GM18507 (cell line): Measurements from ENCODE around the gene ETS1.

Experiments used
- DNase-seq: peaks from one replicate; pipeline ENCODE4 v3.0.0; 2011; ENCODE audit warnings: low read depth; ENCODE audit not compliant: insufficient read length; ENCODE audit errors: extremely low spot score
- FAIRE-seq: peaks from 2 replicates; lab custom pipeline; 2011; peaks lifted over from hg19 to GRCh38; lab: Jason Lieb, UNC

Gene ETS1

DNA sequence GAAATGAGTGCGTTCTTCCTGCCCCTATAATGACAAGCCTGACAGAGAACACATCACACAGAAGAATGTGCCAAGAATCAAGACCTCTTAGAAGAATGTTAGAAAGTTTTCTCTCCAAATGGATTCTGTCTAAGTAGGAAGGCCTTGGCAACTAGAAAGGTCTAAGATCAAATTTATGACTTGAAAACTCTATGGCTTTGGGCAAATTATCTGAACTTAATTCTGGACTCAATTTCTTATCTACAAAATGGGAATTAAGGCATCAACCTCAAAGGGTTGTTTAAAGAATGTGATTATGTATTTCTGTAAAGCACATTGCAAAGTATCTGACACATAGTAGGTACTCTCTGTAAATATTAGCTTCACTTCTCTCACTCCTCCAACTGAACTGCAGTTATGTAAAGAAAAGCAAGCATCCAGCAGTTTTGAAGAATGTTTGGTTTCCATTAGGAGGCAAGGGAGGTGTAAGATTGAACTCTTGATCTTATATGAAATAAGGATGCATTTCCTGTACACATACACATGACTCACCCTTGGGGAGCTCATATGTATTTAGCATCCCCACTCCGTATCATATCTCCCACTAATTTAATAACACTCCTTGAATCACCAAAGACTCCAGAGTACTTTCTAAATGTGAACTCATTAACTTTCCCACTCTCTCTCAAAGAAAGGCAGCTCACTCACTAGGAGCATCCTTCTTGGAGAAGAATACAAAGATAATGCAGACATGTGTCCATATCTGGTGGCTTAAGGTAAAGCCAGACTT lies 77.6 kb downstream of the ETS1 start:
- no peak for DNase-seq
- FAIRE-seq, result no peak

DNA sequence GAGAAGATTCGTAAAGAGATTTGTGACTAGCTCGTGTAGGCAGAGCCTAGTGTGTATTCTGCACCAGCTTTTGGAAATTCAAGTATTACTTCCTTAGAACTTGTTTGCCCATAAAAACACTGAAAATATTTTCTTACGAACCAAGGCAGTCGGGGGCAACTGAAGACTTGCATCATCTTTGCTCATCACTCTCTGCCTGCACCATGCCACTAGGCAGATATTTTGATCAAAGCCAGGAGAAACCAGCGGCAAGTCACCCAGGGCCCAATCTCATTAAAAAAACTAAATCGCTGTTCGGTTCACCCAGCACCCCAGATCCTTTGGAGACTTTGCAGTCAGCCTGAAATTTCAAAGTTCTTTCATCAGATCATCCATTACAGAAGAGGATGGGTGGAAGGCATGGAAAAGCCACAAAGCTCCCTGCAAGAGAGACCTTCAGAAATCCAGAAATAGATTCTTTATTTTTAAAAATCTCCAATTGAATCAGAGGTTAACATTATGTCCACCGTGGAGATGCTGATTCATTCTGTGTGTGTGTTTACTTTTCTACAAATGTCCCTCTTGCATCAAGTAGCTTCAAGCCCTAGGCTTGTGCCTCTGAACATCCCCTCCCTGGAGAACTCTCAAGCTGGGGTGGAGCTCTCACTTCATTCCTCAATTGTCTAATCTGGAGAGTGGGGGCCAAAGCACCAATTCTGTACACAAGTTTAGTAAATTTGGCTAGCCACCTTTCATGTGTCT lies 78.4 kb downstream of the ETS1 start:
- FAIRE-seq, result no peak
- DNase-seq, result no peak

- DNase-seq, result no peak
- FAIRE-seq, result no peak
These were observed 79.4 kb downstream of the ETS1 start for GRCh38 chr11:128507936-128508335.

GRCh38 chr11:128506999-128507611 lies 80.3 kb downstream of the ETS1 start:
- FAIRE-seq, result no peak
- no peak for DNase-seq

DNA sequence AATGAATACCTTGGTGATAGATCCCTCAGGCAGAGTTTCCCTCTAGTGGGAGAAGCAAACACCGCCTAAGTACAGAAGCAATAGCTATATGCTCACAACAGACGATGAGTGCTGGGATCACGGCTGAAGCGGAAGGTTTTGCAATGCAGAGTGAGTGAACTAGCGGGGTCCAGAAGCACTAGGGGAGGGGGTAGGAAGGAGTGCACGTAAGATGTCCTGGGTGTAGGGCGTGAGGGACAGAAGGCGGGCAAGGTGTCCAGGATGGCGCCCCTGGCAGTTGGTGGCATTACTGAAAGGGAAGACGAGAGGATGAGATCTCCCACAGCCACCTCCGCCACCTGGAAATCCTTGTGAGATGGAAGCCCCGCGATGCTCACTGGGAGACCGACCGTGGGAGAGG lies 81.0 kb downstream of the ETS1 start:
- FAIRE-seq, result no peak
- DNase-seq, result no peak

DNA sequence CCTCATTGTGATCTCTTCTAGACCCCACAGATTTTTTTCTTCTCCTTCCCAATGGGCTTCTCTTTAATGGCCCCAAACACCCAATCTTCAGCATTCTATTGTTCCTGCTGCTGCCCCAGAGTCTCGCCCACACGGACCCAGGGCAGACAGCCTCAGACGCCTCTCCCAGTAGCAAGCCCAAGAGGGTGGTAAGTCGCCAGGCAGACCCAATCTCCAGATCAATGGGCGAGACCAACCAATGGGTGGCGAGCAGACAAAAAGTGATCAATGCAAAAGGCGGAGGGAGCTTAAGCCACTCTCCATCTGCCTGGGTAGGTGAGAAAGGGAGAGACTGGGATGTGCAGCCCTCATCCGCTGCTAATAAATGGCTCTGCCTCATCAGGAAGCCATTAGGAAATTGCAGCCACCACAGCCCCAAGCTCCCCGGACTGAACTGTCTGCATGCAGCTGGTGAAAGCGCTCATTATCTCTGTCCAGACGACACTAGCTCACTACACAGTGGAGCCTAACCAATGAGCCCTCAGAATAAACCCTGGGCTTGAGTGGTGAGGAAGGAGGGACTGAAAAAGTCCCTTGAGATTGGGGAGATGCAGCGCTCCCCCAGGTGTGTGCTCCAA lies 81.8 kb downstream of the ETS1 start:
- FAIRE-seq, result no peak

GRCh38 chr11:128504486-128504885 lies 82.9 kb downstream of the ETS1 start:
- FAIRE-seq (no peak), DNase-seq (no peak)

More for the DNA sequence above, 81.8 kb downstream of the ETS1 start:
- DNase-seq, result no peak

DNA sequence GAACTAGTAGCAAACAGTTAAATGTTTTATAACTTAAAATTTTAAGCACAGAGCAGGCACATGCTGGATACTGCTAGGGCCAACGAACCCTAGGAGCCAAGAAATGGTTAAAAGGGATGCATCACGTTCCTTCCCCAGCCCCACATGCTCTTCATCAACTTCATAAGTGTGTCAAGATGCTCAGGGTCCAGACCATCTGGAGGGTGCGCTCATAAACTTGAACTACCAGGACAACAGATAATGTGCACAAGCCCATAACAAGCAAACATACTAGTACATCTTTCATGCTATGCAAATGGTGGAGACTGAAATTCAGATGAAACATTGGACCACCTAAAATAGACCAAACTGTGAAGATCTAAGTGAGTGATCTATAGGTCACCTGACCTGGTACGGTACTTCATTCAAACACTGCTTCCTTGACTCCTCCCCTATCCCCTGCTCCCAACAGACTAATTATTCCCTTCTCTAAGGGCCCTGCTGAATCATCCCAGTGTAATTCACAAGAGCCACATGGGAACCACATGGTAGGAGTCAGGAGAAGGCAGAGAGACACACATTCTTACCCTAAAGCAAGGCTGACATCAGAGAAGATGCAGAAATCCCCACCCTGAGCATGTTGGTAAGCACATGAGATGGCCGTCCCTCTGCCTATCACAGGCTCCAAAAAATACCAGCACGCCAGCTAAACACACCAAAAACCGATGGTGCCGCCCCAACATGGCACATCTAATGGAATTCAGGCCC lies 83.9 kb downstream of the ETS1 start:
- FAIRE-seq (no peak), DNase-seq (no peak)

DNA sequence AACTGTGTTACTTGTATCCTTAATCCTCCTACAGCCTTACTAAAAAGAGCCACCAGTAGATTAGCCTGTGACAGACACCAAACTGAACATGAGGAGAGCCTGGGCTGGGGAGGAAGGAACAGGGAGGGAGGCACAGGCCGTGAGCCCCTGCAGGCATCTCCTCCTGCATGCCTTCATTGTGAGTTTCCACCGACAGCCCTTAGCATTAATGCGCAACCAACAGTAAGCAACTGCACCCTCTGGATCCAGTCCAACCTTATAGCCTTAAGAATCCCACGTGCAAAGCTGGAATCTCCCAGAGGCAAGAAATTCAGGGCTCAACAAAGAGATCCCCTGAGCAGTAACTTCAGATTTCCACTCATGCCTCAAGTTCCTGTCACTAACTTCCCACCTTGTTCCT lies 84.6 kb downstream of the ETS1 start:
- FAIRE-seq (no peak), DNase-seq (no peak)

DNA sequence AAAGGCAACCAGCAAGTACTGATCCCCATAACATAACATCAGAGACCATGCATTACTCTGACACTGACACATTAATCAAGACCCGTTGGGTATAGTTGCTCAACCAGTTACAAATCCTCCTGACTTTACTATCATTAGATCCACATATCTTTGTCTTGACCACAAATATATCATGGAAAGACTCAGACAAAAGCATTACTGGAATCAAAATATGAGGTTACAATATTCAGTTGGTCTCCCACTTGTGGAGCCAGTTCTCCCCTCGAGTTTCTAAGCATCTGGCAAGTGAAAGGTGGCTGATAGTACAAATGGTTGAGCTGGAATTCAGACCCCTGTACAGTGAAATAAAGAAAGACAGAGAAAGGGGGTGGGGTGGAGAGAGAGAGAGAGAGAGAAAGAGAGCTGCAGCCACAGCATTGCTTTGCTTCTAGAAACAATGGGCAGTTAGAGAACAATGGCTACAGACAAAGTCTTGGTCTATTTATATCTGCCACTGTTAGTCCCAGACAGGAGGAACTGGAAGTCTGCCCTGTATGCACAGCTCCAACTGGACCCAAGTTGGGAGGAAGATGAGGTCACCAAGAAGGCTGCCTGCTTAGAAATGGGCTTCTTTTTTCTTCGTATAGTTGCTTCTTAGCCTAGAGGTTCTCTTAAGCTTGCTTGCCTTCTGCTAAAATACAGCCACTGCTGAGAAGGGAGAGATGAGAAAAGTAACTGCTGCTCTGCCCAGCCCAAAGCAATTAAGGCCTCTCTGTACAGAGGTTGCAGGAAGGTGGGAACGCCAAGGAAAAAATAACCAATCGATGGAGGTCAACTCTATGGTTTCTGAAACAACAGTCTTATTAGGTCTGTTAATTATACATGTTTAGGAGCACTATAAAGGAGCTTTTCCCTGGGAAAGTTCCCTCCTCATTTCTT lies 85.5 kb downstream of the ETS1 start:
- FAIRE-seq, result no peak
- DNase-seq, result no peak

- no peak for FAIRE-seq
- no peak for DNase-seq
These were observed 86.3 kb downstream of the ETS1 start for GRCh38 chr11:128501008-128501407.

- FAIRE-seq (no peak), DNase-seq (no peak)
These were observed 86.9 kb downstream of the ETS1 start for GRCh38 chr11:128500493-128500892.

DNA sequence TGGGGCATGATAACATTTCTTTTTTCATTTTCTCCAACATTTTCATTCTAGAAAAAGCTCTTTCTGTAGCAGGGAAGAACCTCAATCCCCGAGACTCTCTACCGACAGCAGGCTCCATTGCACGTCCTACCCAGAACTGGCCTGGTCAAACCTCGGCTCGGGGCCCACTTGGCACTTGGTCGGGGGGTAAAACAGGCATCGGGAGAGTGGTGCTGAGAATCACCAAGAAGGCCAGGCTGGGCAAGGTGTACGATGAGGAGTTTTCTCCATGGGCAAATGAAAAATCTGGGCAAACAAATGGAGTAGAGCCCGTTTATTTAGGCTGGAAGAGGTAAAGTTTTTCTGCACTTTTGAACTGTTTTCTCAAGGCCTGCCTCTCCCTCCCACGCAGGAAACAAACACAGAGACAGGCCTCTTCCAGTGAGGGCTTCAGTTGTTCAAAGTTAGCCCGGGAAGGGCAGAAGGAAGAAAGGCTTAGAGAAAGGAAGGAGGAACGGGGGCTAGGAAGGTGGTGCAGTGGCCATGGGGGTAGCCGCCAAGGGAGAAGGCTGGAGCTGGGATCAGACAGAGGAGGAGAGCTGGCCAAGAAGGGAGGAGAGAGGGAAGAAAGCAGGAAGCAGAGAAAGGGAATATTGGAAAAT lies 87.6 kb downstream of the ETS1 start:
- no peak for DNase-seq
- no peak for FAIRE-seq

DNA sequence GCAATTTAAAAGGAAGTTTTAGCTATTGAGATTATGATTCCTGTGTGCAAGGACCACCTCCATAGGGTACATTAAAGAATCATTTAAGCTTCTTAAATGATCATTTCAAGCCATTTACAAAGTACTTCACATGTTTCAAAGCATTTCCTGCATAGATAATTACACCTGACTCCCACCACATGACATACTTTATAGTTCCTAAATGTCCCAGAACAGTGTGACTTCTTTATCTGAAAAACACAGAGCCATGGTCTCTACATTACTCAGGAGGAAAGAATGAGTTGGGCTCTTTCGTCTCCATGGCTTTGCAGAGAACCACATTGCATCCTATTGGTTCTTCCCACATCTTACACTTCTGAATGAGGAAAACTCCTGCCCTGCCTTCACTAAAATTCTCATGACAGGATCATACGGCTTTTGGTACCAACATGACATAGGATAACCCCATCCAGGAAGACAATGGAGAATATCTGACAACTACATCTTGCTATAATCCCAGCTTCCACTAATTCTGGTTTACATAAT lies 88.6 kb downstream of the ETS1 start:
- DNase-seq (no peak), FAIRE-seq (no peak)

DNA sequence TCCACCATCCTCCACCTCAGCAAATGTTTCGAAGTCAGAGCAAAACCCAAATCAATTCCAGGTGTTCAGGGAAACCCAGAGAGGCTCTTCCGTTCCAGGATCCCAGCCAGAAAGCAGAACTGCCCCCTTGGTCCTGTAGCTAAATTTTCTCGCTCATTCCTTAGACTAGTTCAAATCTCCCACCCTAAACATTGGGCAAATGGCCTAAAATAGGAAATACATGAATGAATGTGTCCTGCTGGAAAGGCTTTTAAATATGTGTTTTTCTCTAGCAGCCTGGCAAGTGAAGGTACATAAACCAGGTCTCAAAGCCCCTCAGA lies 89.6 kb downstream of the ETS1 start:
- DNase-seq (no peak), FAIRE-seq (no peak)

- FAIRE-seq (peak; percentile 96), DNase-seq (no peak)
These were observed 90.1 kb downstream of the ETS1 start for GRCh38 chr11:128497061-128497775.

DNA sequence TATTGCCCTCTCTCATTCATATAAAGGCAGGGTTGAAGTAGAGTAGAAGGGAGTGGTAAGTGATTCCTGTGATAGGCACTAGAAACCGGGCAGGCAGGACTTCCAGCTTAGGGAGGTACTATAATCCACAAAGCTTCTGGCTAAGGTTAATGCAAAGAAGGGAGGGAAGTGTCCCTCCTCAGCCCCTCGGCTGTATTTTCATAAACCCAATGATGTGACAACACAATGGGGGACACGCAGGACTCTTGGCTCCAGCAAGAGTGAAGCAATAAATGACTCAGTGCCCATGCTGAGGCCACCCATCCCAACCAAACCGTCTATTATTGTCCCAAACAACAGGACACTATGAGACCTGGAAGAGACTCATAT lies 90.7 kb downstream of the ETS1 start:
- DNase-seq, result no peak
- FAIRE-seq, result no peak

GRCh38 chr11:128496249-128496648 lies 91.1 kb downstream of the ETS1 start:
- FAIRE-seq (peak; percentile 66), DNase-seq (no peak)
